ENCODE data around the gene QDPR.
A peak's percentile ranks its signal among the peaks of the same experiment; 100 is the strongest.
"Not testable (repeated sequence)": the region's sequence is repeated elsewhere in the genome, so short reads cannot be mapped to it uniquely, and the experiment has no call there.

The QDPR gene

DNA sequence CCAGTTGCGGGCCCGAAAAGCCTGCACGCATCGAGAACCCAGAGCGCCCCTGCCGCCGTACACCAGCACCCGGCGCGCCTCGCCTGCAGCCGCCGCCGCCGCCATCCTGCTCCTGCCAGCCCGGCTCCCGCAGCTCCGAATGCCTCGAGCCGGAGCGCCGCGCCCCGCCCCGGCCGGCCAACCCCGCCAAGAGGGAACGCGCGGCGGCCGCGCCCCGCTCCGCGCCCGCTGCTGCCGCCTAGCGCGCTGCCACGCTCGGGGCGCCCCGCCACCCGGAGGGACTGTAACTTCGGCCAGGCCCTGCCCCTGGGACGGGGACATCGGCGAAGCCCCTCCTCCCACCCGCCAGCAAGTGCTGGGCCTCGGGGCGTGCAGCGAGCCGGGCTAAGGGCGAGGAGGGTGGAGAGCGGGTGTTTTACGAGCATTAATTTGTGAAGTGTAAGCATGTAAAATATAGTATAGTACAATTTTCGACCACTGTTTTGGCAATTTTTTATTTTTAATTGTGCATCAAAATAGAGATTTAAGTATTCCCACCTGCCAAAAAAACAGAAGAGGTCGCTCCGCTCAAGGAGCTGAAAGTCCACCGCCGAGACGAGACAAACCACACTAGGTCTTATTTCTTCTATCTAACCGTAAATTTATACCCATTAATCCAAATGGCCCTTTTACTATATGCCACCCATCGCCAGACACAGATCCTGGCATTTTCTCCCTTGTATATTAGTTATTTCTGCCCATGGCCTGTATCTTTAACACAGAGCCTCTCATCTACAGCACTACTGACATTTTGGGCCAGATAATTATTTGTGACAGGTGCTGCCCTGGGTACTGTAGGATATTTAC is at the start of gene QDPR:
TSS of gene QDPR (minus strand) at position 141 of the 846 bp plus-strand sequence. CDS start at position 105, 36 bp downstream.
- DNase-seq = peak; percentile 58

DNA sequence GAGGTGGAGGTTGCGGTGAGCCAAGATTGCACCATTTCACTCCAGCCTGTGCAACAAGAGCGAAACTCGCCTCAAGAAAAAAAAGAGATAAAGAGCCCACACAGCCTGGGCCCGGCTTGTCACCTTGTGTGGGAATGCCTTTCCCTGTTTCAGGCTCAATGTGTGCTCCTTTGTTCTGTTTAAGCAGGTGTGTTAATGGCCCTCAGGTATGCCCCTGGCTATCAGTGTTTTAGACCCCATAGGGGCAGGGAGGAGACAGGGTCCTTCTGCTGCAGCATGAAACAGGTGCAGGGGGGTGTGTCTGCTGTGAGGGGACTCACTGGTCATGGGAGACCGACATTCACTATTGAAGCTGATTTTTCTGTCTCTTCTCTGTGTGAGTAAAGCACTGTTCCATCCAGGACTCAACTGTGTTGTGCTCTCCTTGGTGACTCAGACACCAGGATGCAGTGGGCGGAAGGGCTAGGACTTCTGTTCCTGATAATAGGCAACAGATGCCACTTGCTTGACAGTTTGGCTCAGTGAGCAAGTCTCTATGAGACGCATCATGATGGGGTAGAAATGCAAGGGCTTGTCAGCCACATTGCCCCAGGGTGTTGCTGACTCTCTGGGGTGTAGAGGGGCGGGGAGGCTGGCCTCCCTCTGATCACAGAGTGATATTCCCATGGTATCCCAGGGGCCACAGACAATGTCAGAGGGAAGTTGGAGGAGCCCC is 49.5 kb upstream of the QDPR start:
- no peak for DNase-seq

DNA sequence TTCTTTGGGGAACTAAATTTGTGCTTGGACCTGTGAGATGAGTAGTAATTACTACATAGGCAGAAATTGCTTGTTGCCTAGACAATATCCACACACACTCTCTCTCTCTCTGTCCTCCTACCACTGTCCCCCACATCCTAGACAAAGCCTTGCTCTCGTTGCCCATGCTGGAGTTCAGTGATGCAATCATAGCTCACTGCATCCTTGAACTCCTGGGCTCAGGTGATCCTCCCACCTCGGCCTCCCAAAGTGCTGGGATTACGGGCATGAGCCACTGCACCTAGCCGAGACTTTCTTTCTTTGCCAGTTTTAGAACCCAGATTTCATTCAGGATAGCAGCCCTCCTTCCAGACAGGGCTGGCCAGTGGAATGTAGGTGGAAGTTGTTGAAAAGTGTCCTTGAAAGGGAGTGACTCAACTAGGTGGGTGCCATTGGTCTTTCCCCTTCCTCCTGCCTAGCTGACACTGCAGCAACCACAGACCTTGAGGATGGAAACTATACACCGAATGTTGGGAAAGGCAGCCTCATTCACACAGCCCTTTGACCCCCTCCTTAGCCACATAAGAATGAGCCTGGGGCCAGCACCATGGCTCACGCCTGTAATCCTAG is 48.3 kb upstream of the QDPR start:
- DNase-seq = no peak

DNA sequence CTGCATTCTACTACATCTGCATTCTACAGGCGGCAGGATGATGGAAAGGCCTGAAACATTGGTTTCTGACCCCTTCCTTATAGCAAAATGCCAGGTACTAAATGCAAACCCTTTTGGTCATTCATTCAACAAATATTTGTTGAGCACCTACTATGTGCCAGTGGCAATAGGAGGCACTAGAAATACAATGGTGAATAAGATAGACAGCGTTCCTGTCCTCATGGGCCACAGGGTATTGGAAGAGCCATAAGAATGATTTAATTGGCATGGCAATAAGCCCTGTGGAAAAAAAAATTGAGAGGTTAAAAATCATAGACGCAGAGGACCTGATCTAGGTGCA is 47.8 kb upstream of the QDPR start:
- DNase-seq = no peak

DNA sequence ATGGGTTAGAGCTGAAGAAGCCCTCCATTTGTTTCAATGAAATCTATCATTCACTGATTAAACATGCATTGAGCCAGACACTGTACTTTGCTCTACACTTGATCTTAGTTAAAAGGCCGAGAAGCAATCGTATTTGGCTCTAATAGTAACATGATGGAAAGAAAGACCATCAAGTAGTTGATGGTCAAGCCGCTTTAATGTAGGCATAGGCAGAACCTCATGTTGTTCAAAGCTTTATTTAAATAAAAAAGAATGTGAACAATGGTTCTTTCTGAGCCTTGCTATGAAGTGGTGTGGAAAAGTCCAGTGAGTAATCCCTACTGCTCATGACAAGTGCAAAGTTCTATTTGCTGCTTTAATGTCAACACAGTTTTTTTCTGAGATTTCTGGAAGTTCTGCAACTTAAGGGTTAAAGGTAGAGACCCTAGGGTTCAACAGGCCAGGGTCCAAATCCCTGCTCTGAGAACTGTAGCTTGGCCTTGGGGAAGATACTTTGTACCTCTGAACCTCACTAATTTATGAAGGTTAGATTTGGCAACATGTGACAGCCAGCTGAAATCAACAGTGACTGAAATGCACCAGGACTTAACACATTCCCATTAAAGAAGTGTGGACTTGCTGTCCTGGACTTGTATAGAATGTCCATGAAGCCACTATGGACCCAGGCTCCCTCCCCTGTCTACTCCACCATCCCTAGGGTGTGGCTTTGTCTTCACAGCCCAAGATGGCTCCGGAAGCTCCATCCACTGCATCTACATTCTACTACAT is 47.2 kb upstream of the QDPR start:
- no peak for DNase-seq

DNA sequence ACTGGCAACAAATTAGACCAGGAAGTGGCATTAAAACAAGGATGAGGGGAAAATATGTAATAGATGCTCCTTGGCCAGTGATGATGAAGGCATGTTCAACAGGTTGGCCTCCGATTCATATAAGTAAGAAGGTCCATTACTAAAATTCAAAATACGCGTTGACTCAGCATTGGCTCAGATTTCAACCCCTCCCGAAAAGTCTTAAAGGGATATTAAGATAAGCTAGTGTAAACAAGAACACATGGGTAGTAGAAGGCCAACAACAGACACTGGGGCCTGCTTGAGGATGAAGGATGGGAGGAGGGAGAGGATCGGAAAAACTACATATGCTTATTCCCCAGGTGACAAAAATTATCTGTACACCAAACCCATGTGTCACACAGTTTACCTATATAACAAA is 46.0 kb upstream of the QDPR start:
- no peak for DNase-seq

DNA sequence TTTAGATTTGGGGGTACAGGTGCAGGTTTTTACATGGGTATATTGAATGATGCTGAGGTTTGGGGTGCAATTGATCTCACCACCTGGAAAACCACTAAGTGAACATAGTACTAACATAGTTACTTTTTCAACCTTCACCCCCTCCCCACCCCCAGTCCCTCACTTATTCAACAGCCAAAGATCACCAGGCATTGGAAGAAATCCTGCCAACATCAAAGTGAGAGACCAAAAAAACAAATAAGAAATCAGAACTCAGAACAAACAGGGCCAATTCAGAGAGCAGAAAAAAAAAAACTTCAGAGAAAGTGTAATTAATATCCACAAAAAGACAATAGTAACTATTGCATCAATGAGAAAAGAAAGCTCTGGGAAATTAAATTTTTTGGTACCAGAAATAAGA is 44.6 kb upstream of the QDPR start:
- no peak for DNase-seq

DNA sequence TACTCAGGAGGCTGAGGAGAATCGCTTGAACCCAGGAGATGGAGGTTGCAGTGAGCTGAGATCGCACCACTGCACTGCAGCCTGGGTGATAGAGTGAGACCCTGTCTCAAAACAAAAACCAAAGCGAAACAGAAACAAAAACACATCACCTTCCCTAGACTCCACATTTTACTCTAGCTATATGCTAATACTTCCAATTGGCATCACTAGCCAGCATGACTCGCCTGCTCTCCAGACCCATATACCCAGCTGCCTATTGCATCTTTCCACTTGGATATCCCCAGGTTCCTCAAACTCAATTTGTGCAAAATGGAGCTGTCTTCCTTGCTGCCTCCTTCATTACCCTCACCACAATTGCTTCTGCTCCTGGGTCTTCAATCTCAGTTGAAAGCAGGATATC is 42.7 kb upstream of the QDPR start:
- DNase-seq = no peak

DNA sequence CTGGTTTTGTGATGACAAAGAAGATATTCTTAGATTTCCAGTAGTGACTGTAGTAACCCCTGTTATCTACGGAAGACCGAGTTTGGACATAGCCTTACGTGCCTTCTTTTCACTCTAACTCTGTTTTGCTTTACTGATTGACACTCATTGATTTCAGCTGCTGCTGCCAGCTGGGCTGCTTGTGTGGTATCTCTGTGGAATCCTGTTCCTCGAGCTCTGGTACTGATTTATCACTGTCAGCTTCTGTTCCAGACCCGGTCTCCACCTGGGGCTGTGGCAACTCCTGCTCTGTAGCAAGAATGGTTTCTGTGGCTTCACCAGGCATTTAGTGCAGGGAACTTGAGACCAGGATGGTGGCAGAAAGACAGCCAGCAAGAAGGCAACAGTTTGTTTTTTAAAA is 40.5 kb upstream of the QDPR start:
- no peak for DNase-seq

DNA sequence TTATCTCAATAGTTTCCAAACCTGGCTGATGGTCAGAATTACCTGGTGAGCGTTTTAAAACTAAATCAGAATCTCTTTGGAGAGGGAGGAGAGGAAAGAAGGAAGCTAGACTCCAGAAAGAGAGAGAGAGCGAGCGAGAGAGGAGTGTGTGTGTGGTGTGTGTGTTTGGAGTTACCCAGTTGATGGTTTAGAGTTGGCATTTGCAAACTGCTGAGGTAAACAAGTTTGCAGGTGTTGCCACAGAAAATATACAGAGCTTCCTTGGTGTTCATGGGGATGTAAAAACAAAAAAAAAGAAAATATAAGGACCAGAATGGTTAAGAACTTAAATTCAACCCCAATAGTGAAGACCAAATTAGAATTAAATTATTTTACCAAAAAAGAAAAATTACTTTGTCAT is 38.7 kb upstream of the QDPR start:
- no peak for DNase-seq

DNA sequence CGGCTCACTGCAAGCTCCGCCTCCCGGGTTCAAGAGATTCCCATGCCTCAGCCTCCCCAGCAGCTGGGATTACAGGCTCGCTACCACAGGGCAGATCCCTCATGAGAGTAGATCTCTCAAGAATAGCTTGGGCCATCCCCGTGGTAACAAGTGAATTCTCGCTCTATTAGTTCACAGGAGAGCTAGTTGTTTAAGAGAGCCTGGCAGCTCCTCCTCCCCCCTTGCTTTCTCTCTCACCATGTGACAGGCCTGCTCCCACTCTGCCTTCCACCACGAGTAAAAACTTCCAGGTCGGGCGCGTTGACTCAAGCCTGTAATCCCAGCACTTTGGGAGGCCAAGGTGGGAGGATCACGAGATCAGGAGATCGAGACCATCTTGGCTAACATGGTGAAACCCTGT is 34.8 kb upstream of the QDPR start:
- no peak for DNase-seq

DNA sequence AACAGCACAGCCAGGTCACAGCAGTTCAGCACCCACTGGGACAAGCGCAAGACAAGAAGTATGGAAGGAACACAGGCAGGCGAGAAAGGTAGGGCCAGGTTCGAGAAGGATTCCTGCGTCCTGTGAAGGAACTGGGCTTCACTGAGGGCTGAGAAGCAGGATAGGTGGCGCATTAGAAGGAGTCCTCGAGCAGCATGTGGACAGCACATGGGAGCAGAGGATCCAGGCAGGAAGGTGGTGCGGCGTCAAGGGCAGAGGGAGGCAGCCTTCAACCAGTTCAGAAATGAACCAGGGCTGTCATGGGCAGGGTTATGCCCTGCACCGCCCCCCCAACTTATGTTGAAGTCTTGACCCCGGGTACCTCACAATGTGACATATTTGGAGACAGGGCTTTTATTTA is 34.3 kb upstream of the QDPR start:
- no peak for DNase-seq

DNA sequence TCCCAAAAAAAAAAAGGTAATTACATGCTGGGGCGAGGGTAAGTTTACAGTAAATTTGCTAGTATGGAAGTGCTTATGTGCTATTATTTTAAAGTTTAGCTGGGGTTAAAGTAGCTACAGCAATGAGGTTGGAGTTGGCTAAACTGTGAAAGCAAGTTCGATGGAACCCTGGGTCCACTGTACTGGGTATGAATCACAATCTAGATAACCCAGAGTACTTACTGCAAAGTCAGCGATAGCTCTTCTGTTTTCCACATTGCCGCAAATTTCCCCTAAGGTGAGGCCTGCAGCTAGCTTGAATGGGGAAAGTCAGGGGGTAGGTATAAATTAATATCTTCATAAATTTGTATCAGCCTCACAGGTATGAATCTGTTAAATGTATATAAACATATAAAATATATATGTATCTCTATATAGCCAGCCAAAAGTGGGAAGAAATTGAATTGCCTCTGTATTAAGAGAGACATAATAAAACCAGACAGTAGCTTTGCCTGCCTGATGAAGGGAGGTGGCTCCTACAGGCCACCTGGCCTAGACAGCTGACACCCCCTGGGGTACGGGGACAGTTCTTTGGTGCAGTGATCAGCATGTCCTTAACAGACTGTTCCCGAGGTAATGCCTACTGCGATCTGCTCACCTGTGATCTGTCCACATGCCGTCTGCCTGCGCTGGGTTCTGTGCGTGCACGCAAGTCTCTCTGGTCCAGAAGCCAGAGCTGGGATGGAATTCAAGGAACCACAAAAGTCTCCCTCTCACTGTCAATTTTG is 33.7 kb upstream of the QDPR start:
- no peak for DNase-seq

DNA sequence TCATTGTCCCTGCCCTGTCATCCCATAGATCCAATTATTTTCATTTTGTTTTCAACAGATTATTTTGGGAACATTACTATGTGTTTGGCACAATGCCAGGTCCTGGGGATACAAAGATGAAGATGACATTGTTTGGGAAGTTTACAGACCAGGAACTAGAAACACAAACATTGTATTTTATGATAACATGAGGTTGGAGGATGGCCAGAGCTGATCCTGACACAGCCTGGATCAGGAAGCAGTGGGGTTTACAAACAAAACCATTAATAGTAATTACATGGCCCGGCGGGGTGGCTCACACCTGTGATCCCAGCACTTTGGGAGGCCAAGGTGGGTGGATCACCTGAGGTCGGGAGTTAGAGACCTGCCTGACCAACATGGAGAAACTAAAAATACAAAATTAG is 32.9 kb upstream of the QDPR start:
- DNase-seq = no peak

DNA sequence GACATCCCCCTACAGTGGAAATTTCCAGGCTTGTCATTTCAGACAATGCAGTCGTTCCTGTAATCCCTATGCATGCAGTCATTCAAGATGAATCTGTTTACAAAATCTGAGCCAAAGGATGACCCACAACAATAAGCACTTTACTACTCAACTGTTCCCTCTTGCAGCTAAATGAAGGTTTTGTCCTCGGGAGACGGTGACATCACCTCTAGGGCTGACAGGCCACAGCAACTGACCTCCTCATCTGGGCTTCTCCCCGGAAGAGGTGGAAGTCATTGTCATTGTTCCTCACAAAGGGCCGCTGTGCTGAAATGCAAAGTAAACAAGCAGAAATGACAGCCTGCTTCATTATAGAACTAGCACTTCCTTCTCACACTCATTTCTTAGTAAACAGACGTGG is 32.3 kb upstream of the QDPR start:
- DNase-seq = no peak

DNA sequence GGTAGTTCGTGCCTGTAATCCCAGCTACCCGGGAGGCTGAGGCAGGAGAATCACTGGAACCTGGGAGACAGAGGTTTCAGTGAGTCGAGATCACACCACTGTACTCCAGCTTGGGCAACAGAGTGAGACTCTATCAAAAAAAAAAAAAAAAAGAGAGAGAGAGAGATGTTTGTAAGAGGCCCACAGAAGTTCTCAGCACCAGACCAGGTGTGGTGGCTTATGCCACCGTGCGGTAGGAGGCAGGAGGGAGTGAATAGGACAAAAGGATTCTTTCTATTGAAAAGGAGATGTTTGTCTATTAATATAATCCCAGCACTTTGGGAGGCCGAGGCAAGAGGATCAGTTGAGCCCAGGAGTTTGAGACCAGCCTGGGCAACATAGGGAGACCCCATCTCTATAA is 25.2 kb upstream of the QDPR start:
- not testable (repeated sequence) for DNase-seq

DNA sequence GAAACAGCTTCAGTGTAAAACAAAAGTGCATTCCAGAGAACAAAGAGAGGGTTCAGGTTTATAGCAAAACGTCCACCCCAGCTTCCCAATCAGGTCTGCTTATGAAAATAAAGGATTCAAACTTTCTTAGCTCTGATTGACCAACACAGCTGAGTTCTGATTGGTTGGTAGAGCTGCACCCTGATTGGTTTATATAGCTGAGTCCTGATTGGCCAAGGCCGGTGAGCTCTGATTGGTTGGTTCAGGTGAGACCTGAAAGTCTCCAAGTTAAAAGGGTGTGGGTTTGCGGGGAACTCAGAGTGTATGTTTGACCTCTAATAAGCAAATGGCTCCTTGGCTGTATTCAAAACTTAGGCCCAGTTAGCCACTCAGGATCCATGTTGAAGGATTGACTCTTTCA is 24.0 kb upstream of the QDPR start:
- DNase-seq = no peak

DNA sequence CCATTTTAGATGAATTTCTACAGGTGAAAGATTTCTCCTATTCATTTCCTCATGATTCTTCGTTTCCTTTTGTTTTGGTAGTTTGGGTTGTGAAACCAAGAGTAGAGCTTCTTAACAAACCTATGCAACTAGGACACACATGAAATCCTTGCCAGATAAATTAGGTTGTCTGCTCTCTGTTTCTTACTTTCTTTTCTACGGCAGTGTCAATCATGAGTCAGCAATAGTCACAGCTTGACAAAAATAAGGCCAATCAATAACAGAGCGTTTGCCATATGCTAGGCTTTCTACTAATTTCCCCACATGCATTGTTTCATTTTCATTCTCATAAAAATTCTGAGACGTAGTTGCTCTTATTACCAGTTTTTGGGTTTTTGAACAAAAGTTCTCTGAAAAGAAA is 23.4 kb upstream of the QDPR start:
- no peak for DNase-seq

DNA sequence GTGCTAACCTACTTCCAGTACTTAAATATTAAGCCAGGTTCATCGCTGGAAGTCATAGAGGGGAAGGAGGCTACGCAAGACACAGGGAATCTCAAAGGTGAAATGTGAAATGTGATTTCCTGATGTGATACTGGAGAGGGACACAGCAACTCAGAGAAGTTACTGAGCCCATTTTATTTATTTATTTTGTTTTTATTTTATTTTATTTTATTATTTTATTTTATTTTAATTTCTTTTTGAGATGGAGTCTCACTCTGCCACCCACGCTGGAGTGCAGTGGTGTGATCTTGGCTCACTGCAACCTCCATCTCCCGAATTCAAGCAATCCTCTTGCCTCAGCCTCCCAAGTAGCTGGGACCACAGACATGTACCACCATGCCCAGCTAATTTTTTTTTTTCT is 22.8 kb upstream of the QDPR start:
- DNase-seq = no peak

DNA sequence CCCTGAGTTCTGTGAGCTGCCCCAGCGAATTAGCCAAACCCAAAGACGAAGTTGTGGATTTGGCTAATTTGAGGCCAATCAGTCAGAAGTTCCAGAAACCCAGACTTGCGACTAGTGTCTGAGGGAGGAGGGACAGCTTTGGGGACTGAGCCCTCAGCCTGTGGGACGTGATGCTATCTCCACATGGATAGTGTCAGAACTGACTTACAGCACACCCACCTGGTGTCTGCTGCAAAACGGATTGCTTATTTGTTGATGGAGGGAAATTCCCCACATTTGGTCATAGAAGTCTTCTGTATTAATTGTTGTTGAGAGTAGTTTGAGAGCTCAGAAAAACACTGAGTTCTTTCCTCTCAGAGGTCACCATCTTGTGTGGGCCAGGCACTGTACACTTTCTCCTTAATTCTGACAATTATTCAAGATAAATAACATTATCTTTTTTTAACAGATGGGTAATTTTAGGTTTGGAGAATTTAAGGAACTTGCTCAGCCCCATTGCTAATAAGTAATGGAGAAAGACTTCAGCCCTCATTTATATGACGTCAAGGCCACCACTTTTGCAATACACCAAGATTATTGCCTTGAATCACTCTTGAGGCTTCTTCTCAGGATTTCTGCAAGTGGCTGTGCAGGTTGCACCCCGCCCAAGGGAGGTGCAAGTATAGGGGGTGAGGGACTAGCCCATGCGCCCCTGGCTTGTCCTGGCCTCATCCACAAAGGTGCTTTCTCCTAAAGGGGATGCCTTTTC is 19.8 kb upstream of the QDPR start:
- DNase-seq = no peak

DNA sequence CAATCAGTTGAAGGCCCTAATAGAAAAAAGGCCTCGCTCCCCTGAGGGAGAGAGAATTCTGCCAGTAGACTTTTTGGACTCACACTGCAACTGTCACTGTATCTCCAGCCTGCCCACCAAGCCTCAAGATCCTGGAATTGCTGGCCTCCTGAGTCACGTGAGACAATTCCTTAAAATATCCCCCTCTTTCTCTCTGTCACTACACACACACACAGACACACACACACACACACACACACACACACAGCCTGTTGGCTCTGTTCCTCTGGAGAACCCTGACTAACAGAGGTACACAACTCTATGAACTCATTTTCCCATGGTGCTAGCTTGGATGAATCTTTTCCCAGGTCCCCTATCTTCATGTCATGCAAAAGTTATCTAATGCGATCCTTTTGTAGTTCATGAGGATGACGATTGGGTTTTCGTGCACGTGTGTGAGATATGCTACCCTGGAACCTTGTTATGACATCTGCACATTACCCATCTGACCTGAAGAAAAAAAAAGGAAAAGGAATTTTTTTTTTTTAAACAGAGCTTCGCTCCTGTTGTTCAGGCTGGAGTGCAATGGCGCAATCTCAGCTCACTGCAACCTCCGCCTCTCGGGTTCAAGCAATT is 16.8 kb upstream of the QDPR start:
- DNase-seq = no peak
